Measurements from ENCODE around the gene HCN1.
"Not testable (repeated sequence)": the region's sequence is repeated elsewhere in the genome, so short reads cannot be mapped to it uniquely, and the experiment has no call there.

HCN1 gene

DNA sequence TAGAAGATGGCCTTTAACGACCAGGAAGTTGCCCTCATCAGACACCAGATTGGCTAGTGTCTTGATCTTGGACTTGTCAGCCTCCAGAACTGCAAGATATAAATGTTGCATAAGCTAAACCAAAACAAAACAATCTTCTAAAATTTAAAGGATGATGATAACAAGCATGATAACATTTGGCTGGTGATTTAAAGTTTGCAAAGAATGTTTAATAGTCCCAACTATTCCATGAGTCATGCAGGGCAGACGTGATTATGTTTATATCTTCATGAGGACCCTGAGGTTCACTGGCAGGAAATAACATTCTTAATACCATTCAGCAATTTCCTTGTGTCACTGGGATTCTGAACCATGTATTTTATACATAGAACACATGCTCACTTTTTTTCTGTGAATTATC lies 319.8 kb downstream of the HCN1 start:
- ChIA-PET CTCF (no interaction called here), POLR2A (no interaction called here)
- no peak overlapping the region for H3K4me3 ChIP-seq (ENCODE audit: low read depth, low read length)
- TF ChIP-seq, protein P1, sequence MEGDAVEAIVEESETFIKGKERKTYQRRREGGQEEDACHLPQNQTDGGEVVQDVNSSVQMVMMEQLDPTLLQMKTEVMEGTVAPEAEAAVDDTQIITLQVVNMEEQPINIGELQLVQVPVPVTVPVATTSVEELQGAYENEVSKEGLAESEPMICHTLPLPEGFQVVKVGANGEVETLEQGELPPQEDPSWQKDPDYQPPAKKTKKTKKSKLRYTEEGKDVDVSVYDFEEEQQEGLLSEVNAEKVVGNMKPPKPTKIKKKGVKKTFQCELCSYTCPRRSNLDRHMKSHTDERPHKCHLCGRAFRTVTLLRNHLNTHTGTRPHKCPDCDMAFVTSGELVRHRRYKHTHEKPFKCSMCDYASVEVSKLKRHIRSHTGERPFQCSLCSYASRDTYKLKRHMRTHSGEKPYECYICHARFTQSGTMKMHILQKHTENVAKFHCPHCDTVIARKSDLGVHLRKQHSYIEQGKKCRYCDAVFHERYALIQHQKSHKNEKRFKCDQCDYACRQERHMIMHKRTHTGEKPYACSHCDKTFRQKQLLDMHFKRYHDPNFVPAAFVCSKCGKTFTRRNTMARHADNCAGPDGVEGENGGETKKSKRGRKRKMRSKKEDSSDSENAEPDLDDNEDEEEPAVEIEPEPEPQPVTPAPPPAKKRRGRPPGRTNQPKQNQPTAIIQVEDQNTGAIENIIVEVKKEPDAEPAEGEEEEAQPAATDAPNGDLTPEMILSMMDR (IDR thresholded peaks at IDR 0.05; ENCODE audit: insufficient read depth, low read length, missing control alignments) = no peak
- no peak for DNase-seq (ENCODE audit: low read depth, low spot score)

DNA sequence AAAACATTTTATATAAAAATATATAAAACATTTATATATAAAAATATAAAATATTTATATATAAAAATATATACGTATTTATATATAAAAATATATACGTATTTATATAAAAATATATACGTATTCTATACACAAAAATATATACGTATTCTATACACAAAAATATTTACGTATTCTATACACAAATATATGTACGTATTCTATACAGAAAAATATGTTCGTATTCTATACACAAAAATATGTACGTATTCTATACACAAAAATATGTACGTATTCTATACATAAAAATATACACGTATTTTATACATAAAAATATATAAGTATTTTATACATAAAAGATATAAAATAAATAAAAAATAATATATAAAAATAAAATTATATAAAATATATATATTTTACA lies 323.6 kb downstream of the HCN1 start:
- TF ChIP-seq, protein P1 (IDR thresholded peaks at IDR 0.05; ENCODE audit: insufficient read depth, low read length, missing control alignments) = no peak
- ChIA-PET CTCF (no interaction called here), POLR2A (no interaction called here)
- H3K4me3 ChIP-seq (ENCODE audit: low read depth, low read length) = no peak overlapping the region
- DNase-seq (ENCODE audit: low read depth, low spot score) = no peak

DNA sequence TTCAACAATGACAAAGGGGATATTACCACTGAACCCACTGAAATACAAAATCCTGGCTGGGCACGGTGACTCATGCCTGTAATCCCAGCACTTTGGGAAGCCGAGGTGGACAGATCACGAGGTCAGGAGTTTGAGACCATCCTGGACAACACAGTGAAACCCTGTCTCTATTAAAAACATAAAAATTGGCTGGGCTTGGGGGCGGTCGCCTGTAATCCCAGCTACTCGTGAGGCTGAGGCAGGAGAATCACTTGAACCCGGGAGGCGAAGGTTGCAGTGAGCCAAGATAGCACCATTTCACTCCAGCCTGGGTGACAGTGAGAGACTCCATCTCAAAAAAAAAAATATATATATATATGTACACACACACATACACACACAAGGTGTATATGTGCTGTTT lies 324.8 kb downstream of the HCN1 start:
- DNase-seq (ENCODE audit: low read depth, low spot score); POLR2A ChIA-PET; CTCF ChIA-PET; H3K4me3 ChIP-seq (ENCODE audit: low read depth, low read length): not testable (repeated sequence)

DNA sequence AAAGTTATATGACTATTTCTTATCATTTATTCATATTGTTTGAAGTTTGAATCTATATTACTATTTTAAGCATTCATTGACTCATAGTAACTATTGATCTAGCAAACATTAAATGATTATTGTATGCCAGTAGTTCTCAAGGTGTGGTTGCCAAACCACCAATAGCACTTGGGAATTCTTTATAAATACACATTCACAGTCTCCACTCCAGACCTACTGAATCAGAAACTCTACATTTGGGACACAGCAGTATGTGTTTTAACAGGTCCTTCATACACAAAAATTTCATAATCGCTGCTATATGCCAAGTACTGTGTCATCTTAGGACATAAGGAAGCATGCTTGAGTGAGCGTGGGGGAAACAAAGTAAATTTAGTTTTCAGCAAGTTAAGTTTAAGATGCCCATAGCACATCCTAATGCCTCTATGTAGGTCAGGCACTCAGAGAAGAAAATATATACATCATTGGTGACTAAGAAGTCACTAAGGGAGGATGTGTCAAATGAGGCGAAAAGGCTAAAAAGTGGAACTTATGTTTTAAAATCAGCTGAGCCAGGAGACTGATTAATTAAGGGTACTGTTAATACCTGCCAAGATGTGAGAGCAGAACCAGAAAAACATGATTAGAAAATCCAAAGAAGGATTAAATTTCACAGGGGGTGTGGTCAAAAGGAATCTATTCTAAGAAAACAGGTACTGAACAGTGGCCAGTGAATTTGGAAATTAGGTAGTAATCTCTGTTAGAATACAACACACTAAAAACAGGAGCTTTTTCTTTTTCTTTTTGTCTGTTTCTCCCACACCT lies 340.8 kb downstream of the HCN1 start:
- ChIA-PET POLR2A (no interaction called here), CTCF (no interaction called here)
- TF ChIP-seq, protein P1 (IDR thresholded peaks at IDR 0.05; ENCODE audit: insufficient read depth, low read length, missing control alignments) = no peak
- no peak overlapping the region for H3K4me3 ChIP-seq (ENCODE audit: low read depth, low read length)
- DNase-seq (ENCODE audit: low read depth, low spot score) = no peak

DNA sequence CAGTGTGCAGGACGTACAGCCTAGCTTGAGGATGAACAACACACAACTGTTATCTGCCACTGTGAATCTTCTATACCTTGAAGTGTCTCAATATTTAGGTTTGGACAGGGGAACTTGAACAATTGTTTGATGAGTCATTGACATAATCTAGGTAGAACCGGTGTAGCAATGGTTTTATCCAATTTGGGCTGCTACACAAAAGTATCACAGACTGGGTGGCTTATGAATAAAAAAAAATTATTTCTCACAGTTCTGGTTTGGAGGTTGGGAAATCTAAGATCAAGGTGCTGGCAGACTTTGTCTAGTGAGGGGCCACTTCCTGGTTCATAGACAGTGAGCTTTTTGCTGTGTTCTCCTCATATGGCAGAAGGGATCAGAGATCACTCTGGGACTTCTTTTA lies 359.7 kb downstream of the HCN1 start:
- ChIA-PET CTCF (no interaction called here), POLR2A (no interaction called here)
- TF ChIP-seq, protein P1 (IDR thresholded peaks at IDR 0.05; ENCODE audit: insufficient read depth, low read length, missing control alignments) = no peak
- no peak overlapping the region for H3K4me3 ChIP-seq (ENCODE audit: low read depth, low read length)
- DNase-seq (ENCODE audit: low read depth, low spot score) = no peak

DNA sequence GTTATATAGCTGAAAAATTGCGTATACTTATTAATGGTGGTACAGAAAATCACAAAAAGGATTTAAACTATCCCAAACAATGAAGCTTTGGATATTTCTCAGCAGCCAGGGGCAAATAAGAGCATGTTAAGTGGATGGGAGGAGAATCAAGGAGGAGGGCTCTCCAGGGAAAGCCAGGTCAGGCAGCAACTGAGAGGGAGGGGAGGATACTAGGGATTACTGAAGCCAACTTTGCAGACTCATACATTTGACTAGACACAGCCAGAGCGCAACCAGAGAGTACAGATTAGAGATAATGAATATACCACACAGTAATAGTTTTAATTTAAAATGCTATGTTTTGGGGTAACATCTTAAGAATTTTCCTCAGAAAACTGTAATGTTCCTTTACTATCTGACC lies 360.2 kb downstream of the HCN1 start:
- CTCF ChIA-PET = no interaction called here
- POLR2A ChIA-PET = no interaction called here
- DNase-seq (ENCODE audit: low read depth, low spot score) = no peak
- no peak overlapping the region for H3K4me3 ChIP-seq (ENCODE audit: low read depth, low read length)
- TF ChIP-seq, protein P1 (IDR thresholded peaks at IDR 0.05; ENCODE audit: insufficient read depth, low read length, missing control alignments) = no peak

DNA sequence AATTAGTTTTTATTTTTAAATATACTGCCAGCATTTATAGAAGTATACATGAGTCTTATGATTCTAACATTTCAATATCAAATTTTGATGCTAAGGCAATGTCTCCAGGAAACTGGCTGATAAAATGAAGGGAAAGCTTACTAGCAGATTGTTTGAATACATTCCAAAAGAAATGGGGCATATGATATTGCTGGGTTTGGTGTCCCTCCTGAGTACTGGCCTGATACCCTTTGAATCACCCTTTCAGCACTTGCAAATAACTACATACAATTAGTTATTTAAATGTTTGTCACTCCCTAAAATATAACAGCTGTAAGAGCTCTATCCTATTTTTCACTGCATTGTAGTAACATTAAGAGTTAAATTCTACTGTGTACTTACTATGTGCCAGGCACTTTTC lies 360.8 kb downstream of the HCN1 start:
- no peak overlapping the region for H3K4me3 ChIP-seq (ENCODE audit: low read depth, low read length)
- ChIA-PET POLR2A (no interaction called here), CTCF (no interaction called here)
- no peak for DNase-seq (ENCODE audit: low read depth, low spot score)
- TF ChIP-seq, protein P1 (IDR thresholded peaks at IDR 0.05; ENCODE audit: insufficient read depth, low read length, missing control alignments) = no peak
